Endodermal cell (in vitro differentiated cells): Measurements from ENCODE around the gene HYDIN. TPM values are rescaled to one million over a fixed set of nuclear protein-coding genes. Genes with fewer than 3 reads are reported as not detected.
A peak's percentile ranks its signal among the peaks of the same experiment; 100 is the strongest.

Experiments
- DNase-seq: peaks from one replicate; pipeline ENCODE4 v3.0.0-alpha.2; 2017
- H3K27ac ChIP-seq: 2 replicates; pipeline ENCODE4 v1.5.1; 2013; ENCODE audit warnings: mild to moderate bottlenecking, low read depth, low read length, moderate library complexity
- H3K27me3 ChIP-seq: 2 replicates; pipeline ENCODE4 v1.6.1; 2013; ENCODE audit warnings: mild to moderate bottlenecking, low read length, moderate library complexity; ENCODE audit not compliant: insufficient read depth, control insufficient read depth, poor library complexity, severe bottlenecking
- H3K36me3 ChIP-seq: 2 replicates; pipeline ENCODE4 v1.7.0; 2013; ENCODE audit warnings: mild to moderate bottlenecking, low read length, moderate library complexity; ENCODE audit not compliant: control insufficient read depth, insufficient read depth
- H3K4me1 ChIP-seq: one replicate; pipeline ENCODE4 v1.7.0; 2013; ENCODE audit warnings: low read length; ENCODE audit not compliant: control insufficient read depth, insufficient read depth
- H3K4me3 ChIP-seq: 2 replicates; pipeline ENCODE4 v1.5.1; 2013; ENCODE audit warnings: mild to moderate bottlenecking, low read length, moderate library complexity
- H3K9ac ChIP-seq: 2 replicates; pipeline ENCODE4 v1.6.1; 2013; ENCODE audit warnings: mild to moderate bottlenecking, low read length, moderate library complexity; ENCODE audit not compliant: poor library complexity, severe bottlenecking; ENCODE audit errors: extremely low read depth
- H3K9me3 ChIP-seq: 2 replicates; pipeline ENCODE4 v1.6.1; 2013; ENCODE audit warnings: mild to moderate bottlenecking, low read length, moderate library complexity; ENCODE audit not compliant: control insufficient read depth
- H3K27ac Mint-ChIP-seq: 2 replicates; pipeline ENCODE4 v1.8.0; 2020; ENCODE audit warnings: mixed read lengths
- H3K27me3 Mint-ChIP-seq: 2 replicates; pipeline ENCODE4 v1.8.0; 2021; ENCODE audit warnings: mild to moderate bottlenecking, mixed read lengths; ENCODE audit not compliant: insufficient read depth
- H3K36me3 Mint-ChIP-seq: 2 replicates; pipeline ENCODE4 v1.8.0; 2020; ENCODE audit warnings: low read depth, mixed read lengths
- H3K4me1 Mint-ChIP-seq: 2 replicates; pipeline ENCODE4 v1.8.0; 2020; ENCODE audit warnings: mixed read lengths
- H3K4me3 Mint-ChIP-seq: 2 replicates; pipeline ENCODE4 v1.8.0; 2020; ENCODE audit warnings: mild to moderate bottlenecking, moderate library complexity, mixed read lengths
- H3K9me3 Mint-ChIP-seq: 2 replicates; pipeline ENCODE4 v1.8.0; 2020; ENCODE audit warnings: mild to moderate bottlenecking, mixed read lengths
- WGBS, 2 experiments: methylation state at CpG; one replicate each; pipeline versions ENCODE4 v1.1.5 to v1.1.7; 2013; ENCODE audit warnings: missing lambda C conversion rate in 2 of 2, mixed read lengths in 1 of 2; ENCODE audit not compliant: insufficient coverage in 1 of 2, insufficient read length in 1 of 2; 5-methylcytosine and 5-hydroxymethylcytosine counted together
- total RNA-seq, 2 donors: library from RNA; stranded (reverse); fragmentation: NEBNext Ultra II Directional in 1 of 2; extraction: Animal tissue kit (Norgen Biotek cat#: 25700) in 1 of 2; gene quantifications; 2 replicates in 1 of 2; 3 replicates in 1 of 2; pipeline ENCODE4 v1.2.1, GENCODE V29; 2021
- TF ChIP-seq, protein P1 (sequence below): fragments of 200-600 bp; sonication (generic); conservative IDR thresholded peaks from 2 replicates; pipeline ENCODE4 v1.5.0; 2021; ENCODE audit warnings: antibody characterized with exemption, mild to moderate bottlenecking

The HYDIN gene
- total RNA-seq, 2 donors from 2014 or later = 6.4 to 7.7 TPM

DNA sequence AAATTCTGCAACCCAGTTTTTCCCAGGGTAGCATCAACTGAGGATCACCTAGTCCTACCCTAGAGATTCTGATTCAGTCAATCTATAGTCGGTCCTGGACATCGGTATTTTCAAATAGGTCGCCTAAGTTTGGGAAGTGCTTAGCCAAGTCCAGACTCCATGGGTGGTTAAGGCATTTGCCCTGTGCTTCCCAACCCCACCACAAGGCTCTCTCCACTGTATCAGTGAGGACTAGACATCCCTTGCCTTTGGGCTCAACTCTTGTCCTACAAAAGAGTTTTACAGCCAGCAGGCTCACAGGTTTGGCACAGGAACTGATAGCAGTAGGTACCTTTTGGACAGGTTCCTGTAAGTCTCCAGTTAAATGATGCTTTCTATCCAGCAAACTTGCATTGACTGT is 13.8 kb downstream of the HYDIN start:
- 95 to 100% methylated on average over 2 to 3 of the region's 3 CpGs for WGBS, 2 experiments
- Mint-ChIP-seq H3K27ac (no peak overlapping the region), H3K4me1 (peaks cover 24% of the 10 kb centered on the region), H3K4me3 (no peak overlapping the region), H3K36me3 (no peaks in the 10 kb centered on the region), H3K9me3 (peaks cover 3% of the 10 kb centered on the region), H3K27me3 (peaks cover 6% of the 10 kb centered on the region)
- TF ChIP-seq, protein P1, sequence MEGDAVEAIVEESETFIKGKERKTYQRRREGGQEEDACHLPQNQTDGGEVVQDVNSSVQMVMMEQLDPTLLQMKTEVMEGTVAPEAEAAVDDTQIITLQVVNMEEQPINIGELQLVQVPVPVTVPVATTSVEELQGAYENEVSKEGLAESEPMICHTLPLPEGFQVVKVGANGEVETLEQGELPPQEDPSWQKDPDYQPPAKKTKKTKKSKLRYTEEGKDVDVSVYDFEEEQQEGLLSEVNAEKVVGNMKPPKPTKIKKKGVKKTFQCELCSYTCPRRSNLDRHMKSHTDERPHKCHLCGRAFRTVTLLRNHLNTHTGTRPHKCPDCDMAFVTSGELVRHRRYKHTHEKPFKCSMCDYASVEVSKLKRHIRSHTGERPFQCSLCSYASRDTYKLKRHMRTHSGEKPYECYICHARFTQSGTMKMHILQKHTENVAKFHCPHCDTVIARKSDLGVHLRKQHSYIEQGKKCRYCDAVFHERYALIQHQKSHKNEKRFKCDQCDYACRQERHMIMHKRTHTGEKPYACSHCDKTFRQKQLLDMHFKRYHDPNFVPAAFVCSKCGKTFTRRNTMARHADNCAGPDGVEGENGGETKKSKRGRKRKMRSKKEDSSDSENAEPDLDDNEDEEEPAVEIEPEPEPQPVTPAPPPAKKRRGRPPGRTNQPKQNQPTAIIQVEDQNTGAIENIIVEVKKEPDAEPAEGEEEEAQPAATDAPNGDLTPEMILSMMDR = peak; percentile 56
- Histone ChIP-seq H3K9ac (no peak overlapping the region), H3K27ac (no peak overlapping the region), H3K4me1 (peaks cover 2% of the 10 kb centered on the region), H3K9me3 (peaks cover 5% of the 10 kb centered on the region), H3K27me3 (no peaks in the 10 kb centered on the region), H3K36me3 (no peaks in the 10 kb centered on the region), H3K4me3 (no peak overlapping the region)
- peak; percentile 66 for DNase-seq

DNA sequence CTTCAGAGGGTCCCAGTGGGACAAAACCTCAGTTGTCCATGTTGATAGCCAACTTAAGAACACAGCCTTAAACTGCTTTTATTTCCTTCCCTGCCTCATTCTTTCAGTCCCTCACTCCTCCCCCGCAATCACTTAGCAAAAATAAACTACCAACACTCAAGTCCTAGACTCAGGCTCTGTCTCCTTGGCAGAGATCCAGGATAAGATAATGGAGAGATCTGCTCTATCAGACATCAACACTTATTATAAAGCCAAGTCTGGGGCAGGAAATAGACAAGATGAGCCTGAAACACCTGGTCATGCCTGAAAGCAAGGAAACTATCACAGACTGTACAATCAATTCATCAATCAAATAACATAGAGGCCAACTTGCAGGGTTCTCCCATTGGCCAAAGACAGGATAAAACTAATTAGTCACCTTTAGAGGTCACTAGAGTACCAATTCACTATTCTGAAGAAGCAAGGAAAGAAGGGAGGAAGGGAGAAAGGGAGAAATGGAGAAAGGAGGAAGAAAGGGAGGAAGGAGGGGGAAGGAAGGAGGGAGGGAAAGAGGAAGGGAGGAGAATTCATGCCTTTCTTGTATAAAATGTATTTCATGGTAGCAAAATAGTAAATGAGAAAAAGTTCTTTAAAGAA is 15.7 kb downstream of the HYDIN start:
- peaks cover 6% of the 10 kb centered on the region for H3K27me3 Mint-ChIP-seq
- Histone ChIP-seq H3K4me1 (peaks cover 2% of the 10 kb centered on the region), H3K9me3 (peaks cover 11% of the 10 kb centered on the region), H3K4me3 (no peak overlapping the region), H3K27me3 (no peaks in the 10 kb centered on the region), H3K9ac (no peak overlapping the region), H3K36me3 (no peaks in the 10 kb centered on the region), H3K27ac (no peak overlapping the region)
- no peak overlapping the region for H3K4me3 Mint-ChIP-seq
- no peaks in the 10 kb centered on the region for H3K36me3 Mint-ChIP-seq
- H3K4me1 Mint-ChIP-seq = peaks cover 24% of the 10 kb centered on the region
- no peak overlapping the region for H3K27ac Mint-ChIP-seq
- WGBS, 2 experiments = 92% methylated on average over 1 of the region's 1 CpG; no CpG with 5 or more reads in 1 of the 2 experiments
- TF ChIP-seq, protein P1 = peak; percentile 44
- DNase-seq = no peak
- peaks cover 7% of the 10 kb centered on the region for H3K9me3 Mint-ChIP-seq

DNA sequence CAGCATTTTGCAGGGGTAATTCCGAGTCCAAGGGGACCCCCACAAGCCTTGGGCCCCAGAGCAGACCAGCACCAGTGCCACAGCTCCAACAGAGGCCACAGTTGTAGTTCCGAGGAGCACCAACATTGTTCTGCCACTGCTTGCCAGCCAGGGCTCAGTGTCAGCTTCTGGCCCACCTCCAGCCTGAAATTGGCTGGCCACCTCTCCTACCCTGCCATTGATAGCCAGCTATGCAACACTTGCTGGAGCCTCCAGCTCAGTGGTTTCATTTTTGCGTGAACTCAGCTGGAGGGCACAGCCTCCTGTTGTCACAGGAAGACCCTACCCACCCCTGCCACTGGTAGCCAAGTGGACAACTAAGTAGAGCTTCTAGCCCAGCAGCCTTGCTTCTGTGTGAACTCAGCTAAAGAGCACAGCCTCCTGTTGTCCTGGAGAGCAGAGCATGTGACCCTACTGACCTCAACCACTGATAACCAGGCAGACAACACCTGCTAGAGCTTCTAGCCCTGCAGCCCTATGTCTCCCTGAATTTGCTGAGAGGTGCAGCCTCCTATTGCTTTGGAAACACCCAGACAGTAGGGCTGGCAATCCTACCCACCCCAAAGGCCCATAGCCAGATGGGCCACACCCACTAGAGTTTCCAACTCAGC is 24.9 kb downstream of the HYDIN start:
- Mint-ChIP-seq H3K9me3 (peaks cover 30% of the 10 kb centered on the region), H3K36me3 (no peaks in the 10 kb centered on the region), H3K4me3 (no peak overlapping the region), H3K27me3 (peaks cover 13% of the 10 kb centered on the region), H3K27ac (no peak overlapping the region), H3K4me1 (peaks cover 11% of the 10 kb centered on the region)
- peaks cover 2% of the 10 kb centered on the region for H3K4me1 ChIP-seq
- H3K4me3 ChIP-seq = no peak overlapping the region
- H3K36me3 ChIP-seq = no peaks in the 10 kb centered on the region
- no peak for DNase-seq
- peaks cover 6% of the 10 kb centered on the region for H3K9me3 ChIP-seq
- H3K27ac ChIP-seq = no peak overlapping the region
- no peaks in the 10 kb centered on the region for H3K27me3 ChIP-seq
- no peak overlapping the region for H3K9ac ChIP-seq
- 91 to 100% methylated on average over 2 to 3 of the region's 3 CpGs for WGBS, 2 experiments
- TF ChIP-seq, protein P1 = no peak
